ENCODE results near the gene CDH22.

DNA sequence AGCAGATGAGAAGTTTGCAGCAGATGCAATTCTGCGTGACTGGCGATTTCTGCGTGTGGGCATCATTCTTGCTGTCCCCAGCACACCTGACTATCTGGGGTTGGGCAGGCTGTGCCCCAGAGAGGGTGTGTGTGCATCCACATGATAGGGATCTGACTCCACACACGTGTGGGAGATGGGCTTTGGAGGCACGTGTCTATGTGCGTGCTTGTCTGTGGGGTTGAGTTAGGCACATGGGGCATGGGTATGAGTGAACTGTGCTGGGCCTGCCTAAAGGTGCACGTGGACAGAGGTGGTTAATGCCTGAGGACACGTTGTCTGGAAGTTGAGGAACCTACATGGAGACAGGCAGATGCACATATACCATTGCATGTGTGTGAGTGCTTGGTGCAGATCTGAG is 139.9 kb downstream of the CDH22 start:
- TF ChIP-seq POLR2A (IDR thresholded peaks at IDR 0.05), result no peak
- no peak for TF ChIP-seq CTCF (IDR thresholded peaks at IDR 0.05)

Data from adrenal gland (tissue), 5 donors.